Measurements from ENCODE around the gene KIZ.

KIZ gene

GRCh38 chr20:21179757-21180156, 53.9 kb downstream of the KIZ start:
- DNase-seq = no peak

GRCh38 chr20:21180248-21180647, 54.4 kb downstream of the KIZ start:
- no peak for DNase-seq

- no peak for DNase-seq
Measured at GRCh38 chr20:21181028-21181427, 55.1 kb downstream of the KIZ start.

GRCh38 chr20:21182832-21183563, 57.1 kb downstream of the KIZ start:
- no peak for DNase-seq

GRCh38 chr20:21183722-21184121, 57.8 kb downstream of the KIZ start:
- DNase-seq = no peak

DNA sequence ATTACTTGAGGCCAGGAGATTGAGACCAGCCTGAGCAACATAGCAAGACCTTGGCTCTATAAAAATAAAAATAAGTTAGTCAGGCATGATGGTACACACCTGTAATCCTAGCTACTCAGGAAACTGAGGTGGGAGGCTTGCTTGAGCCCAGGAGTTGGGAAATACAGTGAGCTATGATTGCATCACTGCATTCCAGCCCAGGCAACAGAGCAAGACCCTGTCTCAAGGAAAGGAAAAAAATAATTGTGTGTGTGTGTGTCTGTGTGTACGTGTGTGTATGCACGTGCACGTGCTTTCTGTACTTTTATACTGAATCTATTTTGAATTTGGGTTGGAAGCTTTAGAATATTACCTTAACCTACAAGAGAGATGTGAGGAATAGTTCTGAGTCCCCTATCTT, 58.9 kb downstream of the KIZ start:
- no peak for DNase-seq

GRCh38 chr20:21185849-21186248, 60.0 kb downstream of the KIZ start:
- no peak for DNase-seq

- no peak for DNase-seq
Measured at GRCh38 chr20:21189761-21190523, 64.1 kb downstream of the KIZ start.

DNA sequence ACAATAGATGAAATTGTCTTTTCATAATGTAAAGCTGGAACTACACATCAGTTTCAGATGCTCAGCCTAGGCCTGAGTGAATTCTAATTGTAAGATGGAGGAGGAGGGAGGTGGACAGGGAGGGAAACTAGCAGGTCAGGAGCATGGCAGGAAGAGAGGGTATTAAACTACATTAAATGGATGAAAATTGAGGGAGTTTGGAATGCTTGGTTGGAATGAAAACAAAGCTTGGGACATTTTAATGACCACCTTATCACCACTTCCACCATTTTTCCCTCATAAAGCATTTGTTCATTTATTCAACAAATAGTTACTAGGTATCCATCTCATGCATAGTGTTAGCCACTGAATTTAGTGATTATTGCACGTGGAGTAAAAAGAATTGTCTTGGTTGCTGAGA, 65.0 kb downstream of the KIZ start:
- DNase-seq = no peak

GRCh38 chr20:21191839-21192238, 66.0 kb downstream of the KIZ start:
- no peak for DNase-seq

DNA sequence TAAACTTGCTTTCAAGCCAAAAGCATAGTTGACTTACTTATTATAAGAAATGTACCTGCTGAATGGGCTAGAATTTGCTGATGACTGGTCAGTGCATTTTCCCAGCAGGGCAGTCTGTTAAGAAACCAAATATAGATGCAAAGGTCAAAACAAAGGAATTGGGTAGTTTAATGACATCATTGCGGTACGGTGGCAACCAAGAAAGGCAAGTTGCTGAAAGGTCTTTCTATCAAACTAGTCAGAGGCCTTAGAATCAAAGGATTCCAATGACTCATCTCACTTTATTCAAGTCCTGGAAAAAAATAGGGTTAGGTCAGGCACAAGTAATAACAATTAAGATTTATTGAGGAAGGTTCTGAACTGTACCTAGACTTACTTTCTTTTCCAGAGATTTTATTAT, 76.4 kb downstream of the KIZ start:
- no peak for DNase-seq

DNA sequence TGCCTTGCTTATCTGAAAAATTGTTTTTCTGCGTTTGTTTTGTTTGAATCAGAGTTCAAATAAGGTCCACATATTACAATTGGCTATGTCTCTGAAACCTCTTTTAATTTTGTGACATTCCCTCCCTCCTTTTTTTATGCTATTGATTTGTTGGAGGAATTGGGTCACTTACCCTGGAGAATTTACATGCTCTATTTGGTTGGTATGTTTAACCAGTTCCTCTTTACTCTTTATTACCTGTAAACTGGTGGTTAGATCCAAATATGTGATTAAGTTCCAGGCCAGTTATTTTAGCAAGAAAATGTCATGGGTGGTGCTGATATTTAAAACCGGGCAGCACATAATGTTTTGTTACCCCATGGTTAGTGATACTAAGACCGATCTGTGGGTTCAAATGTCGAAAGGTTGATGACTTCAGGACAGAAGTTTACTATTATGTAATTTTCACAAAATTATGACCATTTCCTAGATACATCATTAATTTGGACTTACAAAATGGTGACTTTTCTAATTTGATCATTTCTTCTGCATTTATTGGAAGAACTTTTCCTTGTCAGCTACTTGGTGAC, 77.3 kb downstream of the KIZ start:
- no peak for DNase-seq

DNA sequence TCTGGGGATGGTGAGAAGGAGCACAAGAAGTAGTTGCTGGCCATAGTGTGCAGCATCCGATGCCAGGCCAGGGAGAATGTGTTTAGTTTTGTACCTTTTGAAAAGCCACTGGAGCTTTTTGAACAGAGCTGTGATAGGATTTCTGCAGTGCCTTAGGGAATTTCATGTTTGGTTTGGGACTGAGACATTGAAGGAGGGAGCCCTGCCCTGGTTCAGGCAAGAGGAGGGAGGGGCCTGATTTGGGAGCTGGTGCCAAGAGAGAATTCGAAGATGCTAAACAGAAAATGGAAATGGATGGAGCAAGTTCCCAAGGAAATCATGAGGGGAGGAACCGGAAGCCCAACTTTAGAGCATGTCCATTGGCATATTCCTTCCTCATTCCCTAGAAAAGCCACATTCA, 80.7 kb downstream of the KIZ start:
- no peak for DNase-seq

DNA sequence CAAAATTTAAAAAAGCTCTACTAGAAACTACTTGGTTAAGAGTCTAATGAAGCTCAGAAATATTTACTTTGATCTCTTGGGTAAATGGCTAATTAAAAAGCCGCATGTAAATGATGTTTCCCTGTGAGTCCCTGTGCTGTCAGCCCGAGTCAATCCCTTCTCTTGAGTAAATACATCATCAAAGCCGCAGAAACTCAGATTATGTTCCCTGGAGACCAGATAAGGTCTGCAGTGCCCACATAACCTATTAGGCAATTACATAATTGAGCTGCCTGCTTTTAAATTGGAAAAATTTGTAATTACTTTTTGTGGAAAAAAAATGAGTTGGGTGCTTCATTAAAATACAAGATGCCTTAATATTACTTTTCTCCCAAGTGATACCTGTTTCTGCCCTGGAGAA, 83.1 kb downstream of the KIZ start:
- DNase-seq = no peak

DNA sequence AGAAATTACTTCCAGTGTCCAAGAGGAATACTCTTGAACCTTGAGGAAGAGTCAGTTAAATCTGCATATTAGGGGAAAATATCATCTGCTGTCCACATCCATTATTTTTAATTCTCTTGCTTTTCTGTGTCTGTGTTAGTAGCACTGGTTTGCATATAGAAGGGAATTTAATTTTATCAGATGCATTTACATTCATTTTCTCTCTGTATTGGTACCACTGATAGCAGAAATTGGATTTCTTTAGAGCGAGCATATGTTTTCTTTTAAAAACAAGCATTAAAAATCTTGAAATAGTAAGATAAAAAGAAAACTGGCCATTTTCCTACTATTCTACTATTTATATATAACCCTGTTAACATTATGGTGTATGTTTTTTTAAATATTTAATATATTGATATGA, 83.8 kb downstream of the KIZ start:
- no peak for DNase-seq

DNA sequence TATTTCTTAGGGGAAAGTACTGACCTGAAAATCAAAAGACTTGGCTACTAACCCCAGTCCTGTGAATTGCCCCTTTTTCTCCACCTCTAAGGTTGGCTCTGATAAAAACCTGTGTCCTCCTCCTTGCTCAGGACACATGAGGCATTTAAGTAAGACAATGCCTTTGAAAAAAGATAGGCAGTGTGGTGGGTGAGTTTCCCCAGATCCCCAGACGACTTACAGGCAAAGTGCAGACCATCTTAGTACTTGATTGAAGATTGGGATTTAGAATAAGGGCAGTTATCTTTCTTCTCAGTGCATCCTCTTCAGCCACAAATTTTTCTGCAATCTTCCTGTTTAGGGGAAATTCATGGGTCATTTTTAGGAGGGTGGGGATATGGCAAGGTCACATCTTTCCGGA, 87.8 kb downstream of the KIZ start:
- DNase-seq = no peak

DNA sequence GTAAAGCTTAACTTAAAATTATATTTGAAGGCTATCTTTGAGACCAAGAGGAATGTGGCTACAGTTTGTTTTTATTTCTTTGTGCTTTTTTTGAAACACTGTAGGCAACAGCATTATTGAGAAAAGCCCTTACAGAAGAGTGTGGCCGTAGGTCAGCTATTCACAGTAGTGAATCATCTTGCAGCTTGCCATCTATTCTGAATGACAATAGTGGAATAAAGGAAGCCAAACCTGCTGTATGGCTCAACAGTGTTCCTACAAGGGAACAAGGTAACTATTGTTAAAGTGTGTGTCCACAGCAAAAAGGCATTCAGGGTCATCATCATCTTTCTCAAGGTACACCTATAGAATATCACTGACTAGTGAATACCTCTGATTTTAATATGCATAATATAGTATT, 88.5 kb downstream of the KIZ start:
- DNase-seq = no peak

- no peak for DNase-seq
Measured at GRCh38 chr20:21219686-21220085, 93.8 kb downstream of the KIZ start.

DNA sequence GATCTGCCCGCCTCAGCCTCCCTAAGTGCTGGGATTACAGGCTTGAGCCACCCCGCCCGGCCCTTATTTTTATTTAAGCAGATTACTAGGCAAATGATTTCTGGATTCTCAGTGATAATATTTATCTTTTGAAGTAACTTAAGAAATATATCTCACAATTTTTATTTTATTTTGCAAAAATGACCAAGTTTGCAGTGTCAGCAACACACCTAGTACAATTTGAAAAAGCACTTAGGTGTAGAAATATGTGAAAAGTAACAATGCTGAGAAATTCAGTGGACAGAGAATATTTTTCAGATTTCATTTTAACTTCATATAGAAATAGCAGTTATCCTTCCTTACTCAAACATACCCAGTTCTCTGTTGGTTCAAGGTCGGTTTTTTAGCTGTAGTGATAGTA, 98.3 kb downstream of the KIZ start:
- no peak for DNase-seq

GRCh38 chr20:21225215-21225947, 99.5 kb downstream of the KIZ start:
- no peak for DNase-seq

- DNase-seq = no peak
Measured at GRCh38 chr20:21228511-21228910, 102.6 kb downstream of the KIZ start.

GRCh38 chr20:21229163-21229562, 103.3 kb downstream of the KIZ start:
- DNase-seq = no peak

GRCh38 chr20:21230220-21230619, 104.3 kb downstream of the KIZ start:
- no peak for DNase-seq

DNA sequence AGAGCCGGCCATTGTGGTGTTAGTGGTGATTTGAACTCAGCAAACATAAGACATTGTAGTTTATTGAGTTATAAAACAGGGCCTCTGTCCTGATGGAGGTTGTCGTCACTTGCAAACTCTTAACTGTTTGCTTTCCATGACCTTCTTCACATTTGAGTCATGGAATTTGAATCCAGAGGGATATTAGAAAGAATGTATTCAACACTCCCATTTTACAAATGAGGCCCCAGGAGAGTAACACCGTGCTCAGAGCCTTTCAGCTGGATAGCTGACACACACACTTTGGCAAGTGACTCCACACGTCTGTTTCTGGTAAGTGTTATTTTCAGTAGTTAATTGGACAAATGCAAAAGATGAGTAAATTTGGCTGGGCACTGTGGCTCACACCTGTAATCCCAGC, 104.8 kb downstream of the KIZ start:
- no peak for DNase-seq

Measured in DMS79 (cell line).